Measurements from ENCODE around the gene RAPGEF5. TPM values are rescaled to one million over a fixed set of nuclear protein-coding genes. Genes with fewer than 3 reads are reported as not detected.

Gene RAPGEF5
- total RNA-seq, 1 donor from 2014 or later, result 0.27 TPM

DNA sequence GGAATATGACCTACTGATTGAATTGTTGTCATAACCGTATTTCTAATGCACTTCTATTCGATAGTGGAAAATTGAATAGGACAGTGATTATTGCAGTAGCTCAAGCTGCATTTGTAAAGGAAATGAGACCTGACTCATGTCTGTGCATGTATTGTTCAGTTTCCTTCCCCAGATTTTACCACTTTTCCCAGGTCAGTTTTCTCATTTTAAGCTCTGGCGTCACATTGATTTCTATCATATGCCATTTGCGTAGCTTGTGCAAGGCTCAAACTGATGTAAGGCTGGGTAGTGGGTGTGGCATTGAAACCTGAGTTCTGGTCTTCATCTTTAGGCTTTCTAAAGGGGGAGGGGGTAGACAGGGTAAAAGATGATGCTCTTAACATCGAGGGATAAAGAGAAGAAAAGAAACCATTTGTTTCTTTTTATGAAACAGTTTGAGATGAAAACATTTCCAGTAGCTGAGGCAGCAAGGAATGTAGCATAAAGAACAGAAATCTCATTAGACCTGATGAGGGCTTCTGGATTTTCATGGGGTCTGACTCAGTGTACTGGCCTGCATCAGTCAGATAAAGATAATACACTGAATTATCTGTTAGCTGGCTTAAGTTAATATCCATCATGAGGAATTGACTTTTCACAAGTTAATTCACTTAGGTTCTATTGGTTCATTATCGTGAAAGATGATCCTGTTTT lies 229.0 kb downstream of the RAPGEF5 start:
- intact Hi-C loops (cut with micrococcal nuclease), result no loop called here

DNA sequence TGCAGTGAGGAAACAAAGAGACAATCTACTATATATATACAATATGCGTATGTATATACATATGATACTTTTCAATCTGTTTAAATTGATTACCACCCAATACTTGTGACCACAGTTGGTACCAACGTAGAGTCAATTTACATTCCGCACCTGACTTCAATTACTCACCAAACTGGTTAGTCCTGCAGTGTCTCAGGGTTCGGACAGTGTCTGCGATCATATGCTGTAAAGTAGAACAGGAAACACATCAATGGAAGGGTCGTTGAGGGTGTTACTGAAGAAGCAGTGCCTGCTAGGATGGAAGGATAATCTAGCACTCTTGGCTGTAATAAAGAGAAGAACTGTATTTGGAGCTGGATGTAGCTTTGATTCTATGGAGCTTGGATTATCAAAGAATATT lies 231.5 kb downstream of the RAPGEF5 start:
- intact Hi-C loops (cut with micrococcal nuclease), result no loop called here

DNA sequence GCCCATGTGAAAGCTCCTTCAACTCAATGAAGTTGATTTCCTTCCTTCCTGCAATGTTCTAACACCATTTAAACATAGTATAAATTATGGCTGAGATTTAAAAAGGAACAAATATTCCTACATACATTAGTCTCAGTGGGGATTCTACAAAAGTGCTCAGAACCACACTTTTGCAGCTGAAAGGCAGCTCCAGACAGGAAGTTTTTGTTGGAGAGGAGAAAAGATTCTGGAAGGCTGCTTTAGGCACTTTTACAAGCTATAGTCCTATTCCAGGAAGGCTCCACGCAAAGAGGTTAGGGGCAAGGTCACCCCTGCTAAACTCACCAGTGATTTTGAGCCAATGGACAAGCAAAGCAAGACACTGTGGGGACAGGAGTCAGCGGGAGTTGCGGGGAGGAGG lies 232.0 kb downstream of the RAPGEF5 start:
- intact Hi-C loops (cut with micrococcal nuclease), result no loop called here

DNA sequence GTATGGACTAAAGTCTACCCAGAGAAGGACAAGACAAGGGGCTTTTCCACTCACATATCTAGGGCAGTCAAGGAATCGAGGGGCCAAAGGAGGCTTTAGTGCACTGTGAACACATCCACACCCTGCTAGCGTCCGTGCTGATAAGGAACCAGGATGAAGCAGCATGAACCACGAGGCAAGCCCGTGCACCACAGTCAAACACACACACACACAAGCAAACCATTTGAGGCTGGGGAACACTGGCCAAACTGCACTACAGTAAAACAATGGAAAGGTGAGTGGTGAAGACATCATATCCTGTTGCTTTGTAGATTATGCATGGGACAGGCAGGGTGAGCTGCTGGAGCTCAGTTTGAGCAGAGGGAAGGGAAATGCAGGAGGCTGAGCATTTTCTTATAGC lies 233.8 kb downstream of the RAPGEF5 start:
- intact Hi-C loops (cut with micrococcal nuclease), result no loop called here

DNA sequence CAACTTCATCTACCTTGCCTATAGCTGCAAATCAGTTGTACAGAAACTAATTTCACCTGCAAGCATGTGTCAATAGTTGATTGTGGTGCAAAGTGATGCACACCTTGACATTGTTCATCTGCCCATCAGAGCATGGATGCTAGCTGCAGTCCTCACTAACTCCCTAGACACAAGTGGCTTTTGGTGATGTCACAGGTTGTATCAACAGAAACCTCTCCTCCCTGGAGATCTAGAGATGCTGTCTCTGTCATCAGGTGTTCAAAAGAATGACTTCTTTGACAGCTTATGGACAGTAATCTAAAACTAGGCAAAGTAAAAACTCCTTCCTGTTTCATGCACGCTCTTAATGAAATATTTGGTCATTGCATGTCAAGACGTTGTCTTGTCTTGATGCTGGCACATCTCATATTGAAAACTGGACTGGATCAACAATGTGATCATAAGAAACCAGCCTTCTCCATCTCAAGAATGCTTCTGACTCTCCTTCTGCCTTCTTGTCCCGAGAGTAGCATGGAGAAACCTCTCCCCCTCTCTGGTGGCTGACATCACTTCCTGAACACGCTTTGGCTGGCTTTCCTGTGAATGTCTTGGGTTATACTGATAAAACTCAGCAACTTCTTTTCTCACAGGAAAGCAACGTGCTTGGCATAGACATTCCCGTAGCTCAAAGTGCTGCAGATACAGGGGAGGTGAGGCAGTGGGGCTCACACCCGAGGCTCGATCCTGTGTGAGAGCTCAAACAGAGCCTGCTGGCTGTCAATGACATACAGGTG lies 235.1 kb downstream of the RAPGEF5 start:
- intact Hi-C loops (cut with micrococcal nuclease), result no loop called here

DNA sequence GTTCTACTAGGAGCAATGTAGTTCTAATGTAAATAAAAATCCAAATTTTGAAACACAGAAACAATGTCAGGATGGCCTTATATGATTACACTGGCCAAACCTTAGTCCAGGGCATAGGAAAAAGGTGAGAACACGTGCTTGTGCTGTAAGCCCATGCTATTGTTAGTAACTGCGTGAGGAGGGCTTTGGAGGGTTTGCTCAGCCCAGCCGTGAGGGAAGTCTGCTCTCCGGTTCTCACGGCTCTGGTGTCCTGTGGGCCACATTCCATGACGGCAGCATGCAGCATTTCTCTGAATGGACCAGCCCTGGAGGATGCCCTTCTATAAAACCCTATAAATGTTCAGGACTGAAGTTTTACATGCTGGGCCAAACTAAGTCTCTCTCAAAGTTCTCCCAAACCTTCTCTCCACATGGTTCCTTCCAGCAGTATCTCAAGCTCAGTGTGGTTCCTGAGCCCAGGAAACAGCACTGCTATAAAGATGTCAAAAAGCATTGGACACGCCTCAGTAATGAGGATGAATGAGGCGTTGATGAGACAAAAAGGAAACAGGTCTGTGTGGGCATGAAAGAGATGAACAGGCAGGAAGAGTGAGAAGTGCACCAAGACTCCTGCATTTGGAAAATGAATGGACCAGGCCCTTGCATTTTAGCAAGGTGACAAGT lies 236.4 kb downstream of the RAPGEF5 start:
- intact Hi-C loops (cut with micrococcal nuclease), result no loop called here

DNA sequence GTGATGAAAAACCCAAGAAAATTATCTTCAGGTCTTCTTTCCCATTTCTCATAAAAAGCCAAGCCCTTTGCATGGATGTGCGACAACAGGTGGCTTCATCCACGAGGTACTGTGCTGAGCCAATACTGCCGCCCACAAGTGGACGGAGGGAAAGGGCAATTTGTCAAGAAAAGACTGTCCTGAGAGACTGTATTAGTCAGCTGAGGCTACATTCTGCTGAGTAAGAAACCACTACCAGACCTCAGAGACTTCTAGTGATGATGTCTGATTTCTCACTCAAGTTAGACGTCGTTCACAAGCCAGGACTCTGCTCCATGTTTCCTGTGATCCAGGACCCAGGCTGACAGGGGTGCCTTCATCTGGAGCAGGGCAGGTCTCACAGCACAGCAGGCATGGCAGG lies 239.7 kb downstream of the RAPGEF5 start:
- intact Hi-C loops (cut with micrococcal nuclease), result no loop called here

DNA sequence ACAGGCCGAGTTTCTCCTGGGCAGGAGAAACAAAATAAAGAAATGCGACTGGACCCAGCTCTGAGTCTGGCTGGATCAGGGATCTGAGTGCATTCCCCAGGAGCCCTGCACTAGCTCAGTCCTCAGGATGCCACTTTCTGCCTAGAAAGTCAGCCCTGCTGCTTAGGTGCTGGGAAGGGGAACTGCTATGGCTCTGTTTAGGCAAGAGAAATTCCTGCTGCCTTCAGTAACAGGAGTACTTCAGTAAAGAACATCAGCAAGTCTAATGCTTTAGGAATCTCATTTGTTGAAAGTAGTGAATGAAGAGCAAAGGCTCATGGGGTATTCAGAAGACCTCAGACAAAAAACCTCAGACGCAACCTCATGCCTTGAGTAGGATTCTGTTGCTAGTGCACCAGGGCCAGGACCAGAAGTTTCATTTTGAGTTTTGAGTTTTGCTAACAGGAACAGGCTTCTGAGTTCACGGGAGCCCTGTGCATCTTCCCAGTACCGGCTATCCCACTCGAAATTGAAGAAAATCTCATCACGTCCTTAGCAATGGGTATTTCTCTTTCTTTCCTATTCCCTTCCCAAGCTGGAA lies 240.4 kb downstream of the RAPGEF5 start:
- intact Hi-C loops (cut with micrococcal nuclease), result no loop called here

DNA sequence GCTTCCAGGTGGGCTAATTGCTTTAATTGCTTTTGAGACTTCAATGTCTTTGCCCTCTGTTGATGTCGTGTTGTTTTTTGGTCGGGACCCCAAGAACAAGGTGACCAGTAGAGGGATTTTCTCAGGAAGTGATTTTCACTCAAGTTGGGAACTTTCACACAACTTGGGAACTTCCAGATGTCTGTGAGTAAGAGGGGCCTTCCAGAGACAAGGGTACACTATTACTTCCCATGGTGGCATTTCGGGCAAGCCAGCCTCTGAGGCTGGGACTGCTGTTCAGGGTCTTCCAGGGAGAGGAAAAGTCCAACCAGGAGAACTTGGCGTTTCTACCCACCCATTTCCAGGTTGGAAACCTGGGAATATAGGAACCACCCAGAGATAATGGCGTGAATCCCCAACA lies 241.3 kb downstream of the RAPGEF5 start:
- intact Hi-C loops (cut with micrococcal nuclease), result no loop called here

DNA sequence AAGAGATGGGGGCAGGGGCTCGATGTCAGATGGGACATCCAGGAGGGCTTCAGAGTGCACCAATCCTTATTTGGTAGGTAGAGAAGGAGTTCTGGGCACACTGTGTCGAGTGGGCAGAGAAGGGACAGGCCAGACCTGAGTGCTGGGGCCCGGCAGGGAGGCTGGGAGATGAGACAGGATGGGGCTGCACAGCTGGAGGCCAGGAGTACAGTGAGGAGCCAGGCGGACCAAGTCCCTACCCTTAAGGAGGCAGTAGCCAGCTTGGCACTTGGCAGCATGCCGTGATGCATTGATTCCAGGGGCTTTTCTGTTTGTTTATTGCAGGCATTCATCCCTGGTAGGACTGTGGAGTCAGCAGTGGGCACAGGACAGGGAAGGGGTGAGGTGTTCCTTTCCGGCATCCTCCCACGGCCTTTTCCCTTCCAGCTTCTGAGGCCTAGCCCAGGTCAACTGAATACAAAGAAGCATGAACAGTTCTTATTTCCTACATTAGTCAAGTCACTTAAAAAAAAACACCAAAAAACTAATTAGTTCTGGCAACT lies 242.4 kb downstream of the RAPGEF5 start:
- intact Hi-C loops (cut with micrococcal nuclease), result loop anchor here (5.0 kb wide), 1 partner anchor 183 kb away; no protein-coding TSS in a partner anchor

DNA sequence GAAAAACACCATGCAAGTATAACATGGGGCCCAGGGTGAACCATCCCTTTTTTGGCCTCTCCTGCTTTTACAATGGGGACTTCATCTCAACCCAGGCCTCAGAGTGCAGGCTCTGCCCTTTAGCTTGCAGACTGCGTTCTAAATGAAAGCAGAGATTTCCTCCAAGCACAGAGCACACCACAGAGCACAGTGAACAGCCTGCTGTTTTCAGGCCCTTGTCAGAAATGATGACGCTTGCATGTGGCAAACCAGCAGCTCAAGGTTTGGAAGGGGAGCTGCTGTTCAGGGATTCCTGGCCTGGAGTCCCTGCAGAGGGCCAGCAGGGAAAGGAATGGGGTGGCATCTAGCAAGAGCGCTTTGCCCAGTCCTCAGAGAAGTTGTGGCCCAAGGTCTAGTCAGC lies 243.9 kb downstream of the RAPGEF5 start:
- intact Hi-C loops (cut with micrococcal nuclease), result loop anchor here (5.0 kb wide), 1 partner anchor 184 kb away; no protein-coding TSS in a partner anchor

DNA sequence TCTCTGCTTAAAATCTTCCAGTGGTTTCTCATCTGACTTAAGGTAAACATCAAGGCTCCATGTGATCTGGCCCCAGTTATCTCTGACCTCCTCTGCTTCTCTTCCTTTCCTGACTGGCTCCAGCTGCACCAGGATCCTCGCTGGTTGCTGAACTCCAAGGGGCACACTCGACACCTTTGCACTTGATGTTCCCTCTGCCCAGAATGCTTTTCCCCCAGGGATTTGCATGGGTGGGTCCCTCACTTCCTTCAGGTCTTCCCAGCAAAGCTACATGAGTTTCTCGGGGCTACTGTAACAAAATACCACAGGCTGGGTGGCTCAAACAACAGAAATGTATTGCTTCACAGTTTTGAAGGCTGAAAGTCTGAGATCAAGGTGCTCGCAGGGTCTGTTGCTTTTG lies 245.3 kb downstream of the RAPGEF5 start:
- intact Hi-C loops (cut with micrococcal nuclease), result loop anchor here (5.0 kb wide), 1 partner anchor 186 kb away; no protein-coding TSS in a partner anchor

DNA sequence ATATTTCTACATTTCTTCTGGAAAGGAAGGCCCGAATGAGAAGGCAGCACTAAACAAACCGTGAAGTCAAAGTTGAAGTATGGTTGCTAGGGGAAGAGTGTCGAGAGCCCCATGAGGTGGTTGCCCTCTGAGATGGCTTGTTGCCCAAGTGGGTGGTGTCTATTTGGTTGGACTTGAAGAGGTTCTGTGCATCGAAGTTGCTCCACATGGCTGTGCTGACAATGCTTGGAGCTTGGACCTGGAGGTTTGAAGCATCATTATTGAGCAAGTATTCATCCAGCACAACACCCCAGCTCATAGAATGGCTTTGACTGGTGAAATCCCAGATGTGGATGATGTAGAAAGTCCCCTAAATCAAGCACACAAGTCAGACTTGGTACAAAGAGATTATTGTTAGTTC lies 246.1 kb downstream of the RAPGEF5 start:
- intact Hi-C loops (cut with micrococcal nuclease), result loop anchor here (1.0 to 5.0 kb wide), 3 partner anchors 186 to 389 kb away; partner anchors contain the start of gene STEAP1B

DNA sequence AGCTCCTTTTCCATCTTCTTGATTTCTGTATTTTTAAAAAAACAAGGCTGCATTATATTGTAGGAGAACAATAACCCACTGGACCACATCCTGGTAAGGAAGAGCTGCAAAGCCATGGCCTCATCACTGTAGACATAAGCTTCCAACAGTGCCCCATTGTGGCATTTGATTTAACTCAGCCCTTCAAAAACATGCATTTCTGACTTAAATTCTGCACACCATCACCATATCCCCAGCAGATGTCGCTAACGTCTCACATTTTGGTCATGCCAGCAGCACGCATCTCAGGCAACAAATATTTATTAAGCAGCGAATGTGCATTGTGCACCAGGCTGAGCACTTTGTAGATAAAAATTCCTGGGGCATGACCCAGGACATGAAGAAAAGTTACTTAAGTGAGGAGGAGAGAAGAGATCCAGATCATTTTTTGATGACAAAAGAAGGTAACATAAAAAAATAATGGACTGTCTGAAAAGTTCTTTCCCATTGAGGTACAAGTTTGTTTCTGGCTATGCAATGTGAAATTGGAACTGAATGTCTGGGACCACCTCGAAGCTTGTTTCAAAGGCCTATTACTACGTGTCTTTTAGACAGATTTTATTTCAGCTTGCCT lies 246.6 kb downstream of the RAPGEF5 start:
- intact Hi-C loops (cut with micrococcal nuclease), result loop anchor here (1.0 to 5.0 kb wide), 3 partner anchors 187 to 390 kb away; partner anchors contain the start of gene STEAP1B

DNA sequence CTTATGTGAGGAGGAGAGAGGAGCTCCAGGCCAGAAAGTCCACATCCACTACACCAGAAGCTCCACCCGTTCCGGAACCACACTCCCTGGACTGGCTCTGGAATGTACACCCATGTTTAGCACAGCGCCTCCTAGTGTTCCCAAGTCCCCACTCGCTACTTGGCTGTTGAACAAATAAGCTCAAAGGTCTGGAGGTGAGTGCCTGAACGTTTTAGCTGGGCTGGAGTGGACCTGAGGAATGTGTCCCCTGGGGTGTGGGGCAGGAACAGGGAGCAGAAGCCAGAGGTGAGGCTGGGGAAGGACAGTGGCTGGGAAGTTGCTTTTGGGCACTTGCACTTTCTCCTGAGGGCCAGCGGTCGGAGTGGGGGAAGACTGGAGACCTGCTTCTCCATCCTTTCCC lies 247.2 kb downstream of the RAPGEF5 start:
- intact Hi-C loops (cut with micrococcal nuclease), result loop anchor here (1.0 to 5.0 kb wide), 3 partner anchors 188 to 391 kb away; partner anchors contain the start of gene STEAP1B

DNA sequence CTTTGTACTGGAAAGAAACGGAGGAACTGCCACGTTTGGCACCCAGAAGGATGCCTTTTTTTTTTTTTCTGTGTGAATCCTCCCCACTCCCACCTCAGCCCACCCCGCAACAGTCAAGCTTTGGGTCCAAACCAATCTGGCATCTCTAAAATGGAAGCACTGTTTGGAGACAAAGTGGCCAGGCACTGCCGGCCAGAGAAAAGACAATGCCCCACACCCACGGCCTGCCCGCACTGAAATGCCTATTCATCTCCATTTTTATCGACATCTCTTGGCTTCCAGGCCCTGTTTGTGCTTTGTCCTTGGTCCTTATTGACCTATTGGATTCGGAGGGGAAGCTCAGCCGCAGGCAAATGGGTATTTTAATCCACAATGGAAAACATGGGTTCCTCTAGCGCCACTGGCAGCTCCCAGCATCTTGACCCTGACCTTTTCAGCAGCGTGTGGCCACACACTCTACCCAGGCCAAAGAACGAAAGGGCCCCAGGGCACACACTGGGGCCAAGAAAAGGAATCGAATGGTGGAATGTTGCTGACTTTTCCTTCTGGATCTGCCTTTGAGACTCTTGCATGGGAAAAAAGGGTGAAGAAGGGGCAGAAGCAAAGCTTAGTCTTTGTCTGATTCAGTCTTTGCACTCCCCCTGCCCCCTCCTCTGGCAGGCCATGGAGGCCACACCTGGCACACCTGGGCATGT lies 248.7 kb downstream of the RAPGEF5 start:
- intact Hi-C loops (cut with micrococcal nuclease), result no loop called here

DNA sequence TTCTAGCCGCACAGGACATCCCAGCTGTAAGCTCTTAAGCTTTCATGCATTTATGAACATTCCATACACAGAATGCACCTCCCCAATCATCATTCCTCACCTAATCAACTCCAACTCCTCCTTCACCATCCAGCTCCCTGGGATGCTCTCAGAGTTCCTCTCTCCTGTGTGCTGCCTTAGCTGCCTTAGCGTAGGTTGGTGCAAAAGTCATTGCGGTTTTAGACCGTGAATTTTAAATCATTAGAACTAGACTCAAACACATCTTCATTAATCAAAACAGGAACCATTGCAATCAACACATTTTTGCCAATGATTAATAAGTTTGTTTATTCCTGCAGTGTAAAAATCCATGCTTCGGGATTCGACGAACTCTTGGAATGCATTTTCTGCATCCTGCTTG lies 251.4 kb downstream of the RAPGEF5 start:
- intact Hi-C loops (cut with micrococcal nuclease), result no loop called here

DNA sequence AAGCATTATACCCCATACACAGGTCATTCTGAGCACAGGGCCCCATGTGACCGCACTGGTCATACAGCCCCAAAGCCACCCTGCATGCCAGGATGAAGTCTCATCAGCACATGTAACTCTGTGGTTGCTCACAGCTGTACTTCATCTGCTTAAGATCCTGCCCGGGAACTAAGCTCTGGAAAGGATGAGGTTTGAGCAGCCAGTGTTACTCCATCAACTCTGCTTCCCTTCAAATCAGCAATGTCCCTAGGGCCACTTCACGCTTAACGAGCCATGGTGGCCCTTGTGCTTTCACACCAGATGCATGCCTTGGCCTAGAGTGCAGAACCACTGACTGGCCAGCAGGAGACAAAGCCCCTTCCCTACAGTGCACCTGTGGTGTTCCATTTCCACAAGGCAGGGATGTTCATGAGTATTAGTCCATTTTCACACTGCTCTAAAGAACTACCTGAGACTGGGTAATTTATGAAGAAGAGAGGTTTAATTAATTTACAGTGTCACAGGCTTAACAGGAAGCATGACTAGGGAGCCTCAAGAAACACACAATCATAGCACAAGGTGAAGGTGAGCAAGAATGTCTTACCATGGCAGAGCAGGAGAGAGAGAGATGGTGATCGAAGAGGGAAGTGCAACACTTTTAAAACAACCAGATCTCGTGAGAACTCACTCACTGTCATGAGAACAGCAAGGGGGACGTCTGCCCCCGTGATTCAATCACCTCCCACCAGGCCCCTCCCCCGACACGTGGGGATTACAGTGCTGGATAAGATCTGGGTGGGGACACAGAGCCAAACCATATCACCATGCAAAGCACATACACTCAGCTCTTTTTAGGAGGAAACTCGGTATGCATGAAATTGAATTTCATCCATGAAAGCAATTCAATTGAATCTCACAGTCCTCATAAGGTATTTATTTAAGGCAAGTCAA lies 262.3 kb downstream of the RAPGEF5 start:
- intact Hi-C loops (cut with micrococcal nuclease), result no loop called here

DNA sequence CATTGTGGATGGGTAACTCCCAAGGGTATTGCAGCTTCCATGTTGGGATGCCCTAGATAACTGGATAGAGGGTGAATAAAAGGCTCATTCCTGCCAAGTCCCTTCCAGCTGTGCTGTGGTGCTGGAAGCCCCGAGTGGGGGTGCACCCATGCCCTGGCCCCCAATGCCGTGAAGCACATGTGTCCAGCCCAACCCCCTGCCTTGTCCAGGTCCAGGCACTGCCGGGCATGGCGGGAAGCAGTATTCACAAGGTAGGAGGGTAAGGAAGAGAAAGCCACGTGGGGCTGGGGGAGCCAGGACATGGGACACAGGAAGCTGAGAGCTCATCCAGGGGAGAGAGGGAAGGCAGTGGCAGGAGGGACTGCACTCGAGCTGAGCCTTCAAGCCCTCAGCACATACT lies 263.0 kb downstream of the RAPGEF5 start:
- intact Hi-C loops (cut with micrococcal nuclease), result no loop called here

All from T-helper 2 cell treated with Interferon-gamma antibody and Interleukin-4, amounts not matched to agents 100 ng/mL and 5 ng/mL, for 36 hours (primary cell).